Central memory CD4-positive, alpha-beta T cell (primary cell): Measurements from ENCODE around the gene EID2.

Experiments
- DNase-seq: peaks from one replicate; pipeline ENCODE4 v3.0.0; 2022

The EID2 gene

GRCh38 chr19:39533791-39534190 lies 6.2 kb downstream of the EID2 start:
- DNase-seq = no peak

- no peak for DNase-seq
These were observed 6.9 kb downstream of the EID2 start for GRCh38 chr19:39533003-39533512.

GRCh38 chr19:39532233-39533002 lies 7.5 kb downstream of the EID2 start, which contains the start of gene EID2B:
Gene EID2B, minus strand, starts transcription at chr19:39532852. Its CDS starts 50 bp downstream, at chr19:39532802.
- peak; percentile 94 for DNase-seq

GRCh38 chr19:39531834-39532232 lies 8.1 kb downstream of the EID2 start:
- DNase-seq = no peak

GRCh38 chr19:39525205-39525604 lies 14.8 kb downstream of the EID2 start:
- DNase-seq = no peak

- no peak for DNase-seq
These were observed 15.5 kb downstream of the EID2 start for GRCh38 chr19:39524495-39524894.

GRCh38 chr19:39520541-39521484 lies 19.1 kb downstream of the EID2 start:
- no peak for DNase-seq

GRCh38 chr19:39518975-39519374 lies 21.0 kb downstream of the EID2 start:
- no peak for DNase-seq

- no peak for DNase-seq
These were observed 21.5 kb downstream of the EID2 start for GRCh38 chr19:39518458-39518857.

- DNase-seq = no peak
These were observed 22.5 kb downstream of the EID2 start for GRCh38 chr19:39517432-39517831.

GRCh38 chr19:39516270-39516669 lies 23.7 kb downstream of the EID2 start:
- no peak for DNase-seq

GRCh38 chr19:39515551-39516191 lies 24.3 kb downstream of the EID2 start:
- DNase-seq = no peak

GRCh38 chr19:39514840-39515550 lies 25.0 kb downstream of the EID2 start, which contains the start of gene SELENOV:
Gene SELENOV, plus strand, starts transcription at chr19:39515139. Its CDS starts 74 bp downstream, at chr19:39515213.
- no peak for DNase-seq

GRCh38 chr19:39512988-39513387 lies 27.0 kb downstream of the EID2 start:
- no peak for DNase-seq

- no peak for DNase-seq
These were observed 30.7 kb downstream of the EID2 start for GRCh38 chr19:39509233-39509632.

GRCh38 chr19:39508629-39509028 lies 31.3 kb downstream of the EID2 start:
- no peak for DNase-seq

- no peak for DNase-seq
These were observed 32.1 kb downstream of the EID2 start for GRCh38 chr19:39507715-39508364.

GRCh38 chr19:39506944-39507714 lies 32.8 kb downstream of the EID2 start:
- DNase-seq = peak; percentile 33

- DNase-seq = no peak
These were observed 33.4 kb downstream of the EID2 start for GRCh38 chr19:39506598-39506943.

GRCh38 chr19:39502640-39503417 lies 37.1 kb downstream of the EID2 start:
- DNase-seq = peak; percentile 77
